HPDE6-E6E7 (cell line): ENCODE data around the gene MRPL12.
"Not testable (repeated sequence)": the region's sequence is repeated elsewhere in the genome, so short reads cannot be mapped to it uniquely, and the experiment has no call there.

Source experiments
- DNase-seq: peaks from one replicate; pipeline ENCODE4 v3.0.0; 2011; ENCODE audit warnings: missing footprints; ENCODE audit errors: extremely low spot score

MRPL12 gene

GRCh38 chr17:81702934-81703746 is at the start of gene MRPL12:
TSS of gene MRPL12 (plus strand) at chr17:81703367. CDS start at chr17:81703502, 135 bp downstream.
- DNase-seq, result peak; percentile 97

GRCh38 chr17:81655378-81656117 is 47.6 kb upstream of the MRPL12 start:
- DNase-seq, result no peak

- DNase-seq, result no peak
Measured at GRCh38 chr17:81656118-81656743, 46.9 kb upstream of the MRPL12 start, which contains the start of gene PDE6G. TSS of gene PDE6G (minus strand) at chr17:81656542. CDS start at chr17:81653305, 3,237 bp downstream.

- no peak for DNase-seq
Measured at GRCh38 chr17:81656835-81657234, 46.3 kb upstream of the MRPL12 start.

- DNase-seq, result no peak
Measured at GRCh38 chr17:81659038-81659437, 44.1 kb upstream of the MRPL12 start.

- DNase-seq, result no peak
Measured at GRCh38 chr17:81660441-81660840, 42.7 kb upstream of the MRPL12 start.

- DNase-seq, result no peak
Measured at GRCh38 chr17:81662002-81662401, 41.2 kb upstream of the MRPL12 start.

GRCh38 chr17:81664051-81664470 is 39.1 kb upstream of the MRPL12 start:
- no peak for DNase-seq

GRCh38 chr17:81665205-81666091 is 37.7 kb upstream of the MRPL12 start:
- DNase-seq, result no peak

GRCh38 chr17:81666092-81666341 is 37.1 kb upstream of the MRPL12 start:
- no peak for DNase-seq

GRCh38 chr17:81666342-81667191 is 36.6 kb upstream of the MRPL12 start, which contains the start of the genes CCDC137 and OXLD1:
TSS of gene CCDC137 (plus strand) at chr17:81666737. CDS start at chr17:81666767, 30 bp downstream.
TSS of gene OXLD1 (minus strand) at chr17:81666605. CDS start at chr17:81666577, 28 bp downstream.
- peak; percentile 96 for DNase-seq

GRCh38 chr17:81667754-81668153 is 35.4 kb upstream of the MRPL12 start:
- DNase-seq, result no peak

- DNase-seq, result no peak
Measured at GRCh38 chr17:81672504-81672903, 30.7 kb upstream of the MRPL12 start.

- no peak for DNase-seq
Measured at GRCh38 chr17:81672954-81673353, 30.2 kb upstream of the MRPL12 start.

- no peak for DNase-seq
Measured at GRCh38 chr17:81673561-81674258, 29.5 kb upstream of the MRPL12 start.

- DNase-seq, result not testable (repeated sequence)
Measured at GRCh38 chr17:81675515-81676221, 27.5 kb upstream of the MRPL12 start.

- no peak for DNase-seq
Measured at GRCh38 chr17:81676906-81677305, 26.3 kb upstream of the MRPL12 start.

GRCh38 chr17:81680150-81680549 is 23.0 kb upstream of the MRPL12 start:
- DNase-seq, result no peak

GRCh38 chr17:81681672-81682071 is 21.5 kb upstream of the MRPL12 start:
- no peak for DNase-seq
